HG03460 (cell line): ENCODE data around the gene CDK15.
A peak's percentile ranks its signal among the peaks of the same experiment; 100 is the strongest.
"Not testable (repeated sequence)": the region's sequence is repeated elsewhere in the genome, so short reads cannot be mapped to it uniquely, and the experiment has no call there.

ENCODE experiments used
- ATAC-seq: cut with Tn5 transposase; IDR thresholded peaks from one replicate; pipeline ENCODE4 v1.9.1; 2021; ENCODE audit not compliant: unreplicated experiment

The CDK15 gene

GRCh38 chr2:201806442-201807170 is at the start of gene CDK15:
CDK15 (plus strand) TSS chr2:201806537; CDS start chr2:201806665, 128 bp downstream.
- ATAC-seq, result no peak

GRCh38 chr2:201758234-201758633 is 48.1 kb upstream of the CDK15 start:
- no peak for ATAC-seq

- no peak for ATAC-seq
These were observed 47.5 kb upstream of the CDK15 start for GRCh38 chr2:201758873-201759272.

GRCh38 chr2:201759567-201759966 is 46.8 kb upstream of the CDK15 start:
- no peak for ATAC-seq

- no peak for ATAC-seq
These were observed 45.2 kb upstream of the CDK15 start for GRCh38 chr2:201761101-201761500.

- not testable (repeated sequence) for ATAC-seq
These were observed 41.9 kb upstream of the CDK15 start for GRCh38 chr2:201764469-201764868.

GRCh38 chr2:201765799-201766198 is 40.5 kb upstream of the CDK15 start:
- ATAC-seq, result no peak

- no peak for ATAC-seq
These were observed 37.4 kb upstream of the CDK15 start for GRCh38 chr2:201768918-201769317.

GRCh38 chr2:201769666-201770373 is 36.5 kb upstream of the CDK15 start:
- ATAC-seq, result no peak

- ATAC-seq, result no peak
These were observed 32.3 kb upstream of the CDK15 start for GRCh38 chr2:201773990-201774389.

GRCh38 chr2:201774546-201774945 is 31.8 kb upstream of the CDK15 start:
- no peak for ATAC-seq

GRCh38 chr2:201775326-201775725 is 31.0 kb upstream of the CDK15 start:
- no peak for ATAC-seq

GRCh38 chr2:201777043-201777442 is 29.3 kb upstream of the CDK15 start:
- ATAC-seq, result no peak

- no peak for ATAC-seq
These were observed 28.5 kb upstream of the CDK15 start for GRCh38 chr2:201777869-201778268.

- no peak for ATAC-seq
These were observed 26.2 kb upstream of the CDK15 start for GRCh38 chr2:201779901-201780673.

GRCh38 chr2:201780674-201781493 is 25.5 kb upstream of the CDK15 start, which contains the start of gene ALS2:
ALS2 (minus strand) TSS chr2:201780933; CDS start chr2:201768885, 12,048 bp downstream.
- peak; percentile 96 for ATAC-seq

- ATAC-seq, result no peak
These were observed 24.7 kb upstream of the CDK15 start for GRCh38 chr2:201781557-201782051.

GRCh38 chr2:201784563-201784962 is 21.8 kb upstream of the CDK15 start:
- no peak for ATAC-seq

- no peak for ATAC-seq
These were observed 21.2 kb upstream of the CDK15 start for GRCh38 chr2:201785135-201785534.

- ATAC-seq, result no peak
These were observed 19.9 kb upstream of the CDK15 start for GRCh38 chr2:201786471-201786870.

GRCh38 chr2:201788371-201788770 is 18.0 kb upstream of the CDK15 start:
- no peak for ATAC-seq
